H1 (cell line): Measurements from ENCODE around the gene NR3C2. TPM values are rescaled to one million over a fixed set of nuclear protein-coding genes. Genes with fewer than 3 reads are reported as not detected.

Source experiments
- CTCF ChIA-PET: fragments of 300-600 bp; sonication (Branson Sonifier 250); formaldehyde crosslinking; loops from one replicate; lab custom pipeline; 2021; ENCODE audit not compliant: partially characterized antibody; lab: Charles Lee
- POLR2A ChIA-PET: fragments of 300-600 bp; sonication (Branson Sonifier 250); formaldehyde crosslinking; loops from one replicate; lab custom pipeline; 2021; ENCODE audit warnings: inconsistent platforms; ENCODE audit not compliant: partially characterized antibody; lab: Charles Lee
- DNase-seq, 2 experiments: peaks; one replicate each; pipeline versions ENCODE4 v3.0.0 to v3.0.0-alpha.2; 2010 to 2022; ENCODE audit warnings: low spot score in 2 of 2, low read depth in 1 of 2, mixed read lengths in 1 of 2
- FAIRE-seq: peaks from 2 replicates; lab custom pipeline; 2011; peaks lifted over from hg19 to GRCh38; lab: Jason Lieb, UNC
- H2AFZ ChIP-seq: 2 replicates; pipeline ENCODE4 v1.8.1; 2012; ENCODE audit warnings: low read length, inconsistent platforms
- H2AK5ac ChIP-seq: 2 replicates; pipeline ENCODE4 v1.6.1; 2013; ENCODE audit warnings: low read depth, low read length
- H2BK120ac ChIP-seq: replicated peaks from 2 replicates; pipeline ENCODE3; 2013; ENCODE audit warnings: low read depth, low read length, inconsistent platforms
- H2BK12ac ChIP-seq: 2 replicates; pipeline ENCODE4 v1.6.1; 2013; ENCODE audit warnings: low read depth, low read length
- H2BK15ac ChIP-seq: 2 replicates; pipeline ENCODE4 v1.6.1; 2013; ENCODE audit warnings: low read length
- H2BK20ac ChIP-seq: 2 replicates; pipeline ENCODE4 v1.6.1; 2013; ENCODE audit warnings: low read length
- H2BK5ac ChIP-seq: 2 replicates; pipeline ENCODE4 v1.6.1; 2013; ENCODE audit warnings: low read depth, low read length
- H3K14ac ChIP-seq: 2 replicates; pipeline ENCODE4 v1.6.1; 2013; ENCODE audit warnings: inconsistent platforms; ENCODE audit not compliant: insufficient read length
- H3K18ac ChIP-seq: 2 replicates; pipeline ENCODE4 v1.6.1; 2013; ENCODE audit warnings: low read length; ENCODE audit errors: extremely low read depth
- H3K23ac ChIP-seq: 2 replicates; pipeline ENCODE4 v1.6.1; 2013; ENCODE audit warnings: inconsistent platforms; ENCODE audit not compliant: insufficient read length
- H3K23me2 ChIP-seq: 2 replicates; pipeline ENCODE4 v1.6.1; 2013; ENCODE audit warnings: low read depth, low read length
- H3K27ac ChIP-seq: 2 replicates; pipeline ENCODE4 v1.6.1; 2011; ENCODE audit warnings: low read depth, low read length, inconsistent platforms
- H3K27me3 ChIP-seq, 4 experiments: replicated peaks in 1 of 4; 1 replicate in 1 of 4; 2 replicates in 3 of 4; pipeline versions ENCODE4 v1.6.1 to v1.8.1; 2011 to 2013; ENCODE audit warnings: low read length in 3 of 4, mild to moderate bottlenecking in 3 of 4, inconsistent platforms in 2 of 4, mixed read lengths in 2 of 4, moderate library complexity in 1 of 4; ENCODE audit not compliant: control insufficient read depth in 3 of 4, insufficient read depth in 3 of 4; ENCODE audit errors: extremely low read depth in 1 of 4
- H3K36me3 ChIP-seq, 4 experiments: 2 replicates each; pipeline versions ENCODE4 v1.6.1 to v1.8.1; 2011 to 2013; ENCODE audit warnings: mild to moderate bottlenecking in 4 of 4, low read length in 3 of 4, moderate library complexity in 2 of 4, control low read depth in 1 of 4, inconsistent platforms in 1 of 4; ENCODE audit not compliant: insufficient read depth in 4 of 4, control insufficient read depth in 2 of 4
- H3K4ac ChIP-seq: replicated peaks from 2 replicates; pipeline ENCODE3; 2013; ENCODE audit warnings: low read length, low read depth, mixed read lengths, inconsistent platforms; ENCODE audit not compliant: insufficient read length
- H3K4me1 ChIP-seq, 4 experiments: replicated peaks in 1 of 4; 1 replicate in 1 of 4; 2 replicates in 3 of 4; pipeline versions ENCODE4 v1.6.1 to v1.8.1; 2011 to 2013; ENCODE audit warnings: low read length in 3 of 4, inconsistent platforms in 2 of 4, mixed read lengths in 1 of 4; ENCODE audit not compliant: insufficient read depth in 4 of 4, control insufficient read depth in 3 of 4
- H3K4me2 ChIP-seq, 2 experiments: 2 replicates each; pipeline versions ENCODE4 v1.6.1 to v1.8.1; 2011 to 2013; ENCODE audit warnings: low read depth in 2 of 2, low read length in 2 of 2, control low read depth in 1 of 2, inconsistent platforms in 1 of 2, mild to moderate bottlenecking in 1 of 2; ENCODE audit not compliant: insufficient read depth in 1 of 2
- H3K4me3 ChIP-seq, 4 experiments: fragments of 200-600, 300-600 bp in 1 of 4; sonication (generic), shearing (Covaris generic), sonication (Bioruptor Twin) in 1 of 4; 2 replicates each; pipeline versions ENCODE4 v1.5.1 to v1.8.1; 2011 to 2016; ENCODE audit warnings: low read length in 4 of 4, low read depth in 3 of 4, control low read depth in 2 of 4, inconsistent platforms in 2 of 4, mild to moderate bottlenecking in 2 of 4, mixed read lengths in 1 of 4, moderate library complexity in 1 of 4; ENCODE audit not compliant: insufficient read depth in 2 of 4; ENCODE audit errors: extremely low read depth in 1 of 4
- H3K56ac ChIP-seq: replicated peaks from 2 replicates; pipeline ENCODE3; 2013; ENCODE audit warnings: low read depth, mild to moderate bottlenecking, mixed read lengths, low read length, inconsistent platforms; ENCODE audit not compliant: insufficient read length
- H3K79me1 ChIP-seq: 2 replicates; pipeline ENCODE4 v1.6.1; 2013; ENCODE audit warnings: low read depth, low read length, control low read depth
- H3K79me2 ChIP-seq, 2 experiments: 2 replicates each; pipeline versions ENCODE4 v1.6.1 to v1.8.1; 2012 to 2013; ENCODE audit warnings: low read length in 2 of 2, mild to moderate bottlenecking in 2 of 2, inconsistent platforms in 1 of 2; ENCODE audit not compliant: insufficient read depth in 2 of 2, control insufficient read depth in 1 of 2
- H3K9ac ChIP-seq, 4 experiments: replicated peaks in 1 of 4; 1 replicate in 1 of 4; 2 replicates in 3 of 4; pipeline versions ENCODE4 v1.6.1 to v1.8.1; 2011 to 2013; ENCODE audit warnings: low read depth in 3 of 4, low read length in 3 of 4, control low read depth in 2 of 4, mild to moderate bottlenecking in 2 of 4, moderate library complexity in 2 of 4, inconsistent platforms in 1 of 4; ENCODE audit errors: extremely low read depth in 1 of 4
- H3K9me3 ChIP-seq, 2 experiments: 2 replicates each; pipeline versions ENCODE4 v1.6.1 to v1.8.1; 2012 to 2013; ENCODE audit warnings: mild to moderate bottlenecking in 2 of 2, moderate library complexity in 2 of 2, control low read depth in 1 of 2, inconsistent platforms in 1 of 2, low read depth in 1 of 2, low read length in 1 of 2, mixed read lengths in 1 of 2; ENCODE audit not compliant: insufficient read depth in 2 of 2
- H4K20me1 ChIP-seq, 2 experiments: replicated peaks in 1 of 2; 2 replicates each; pipeline versions ENCODE3 to v1.8.1; 2011 to 2013; ENCODE audit warnings: inconsistent platforms in 2 of 2, low read length in 2 of 2, mild to moderate bottlenecking in 1 of 2; ENCODE audit not compliant: insufficient read depth in 2 of 2, control insufficient read depth in 1 of 2
- H4K5ac ChIP-seq: 2 replicates; pipeline ENCODE4 v1.6.1; 2013; ENCODE audit warnings: low read length, low read depth, mixed read lengths, inconsistent platforms; ENCODE audit not compliant: insufficient read length
- H4K8ac ChIP-seq: 2 replicates; pipeline ENCODE4 v1.8.0; 2013; ENCODE audit warnings: mild to moderate bottlenecking, moderate library complexity, low read length, inconsistent platforms; ENCODE audit not compliant: insufficient read depth; ENCODE audit errors: extremely low read depth
- H4K91ac ChIP-seq: replicated peaks from 2 replicates; pipeline ENCODE3; 2013; ENCODE audit warnings: low read length, mixed read lengths, inconsistent platforms; ENCODE audit not compliant: insufficient read length
- BCL11A ChIP-seq, 2 experiments: IDR thresholded peaks; one replicate each; pipeline ENCODE4 v1.6.1; 2011; ENCODE audit warnings: low read depth in 2 of 2, low read length in 2 of 2, mild to moderate bottlenecking in 2 of 2
- CHD2 ChIP-seq: IDR thresholded peaks from 2 replicates; pipeline ENCODE4 v1.6.1; 2012; ENCODE audit warnings: low read length, improper control_type of control experiment
- HDAC6 ChIP-seq: IDR thresholded peaks from one replicate; pipeline ENCODE4 v1.7.1; 2012; ENCODE audit warnings: low read depth, mild to moderate bottlenecking, inconsistent platforms, low read length, moderate library complexity
- WGBS, 2 experiments: shearing (Covaris generic) in 1 of 2; methylation state at CpG; one replicate each; pipeline versions ENCODE4 v1.1.6 to v1.1.7; 2013 to 2015; ENCODE audit warnings: low lambda C conversion rate in 2 of 2, mixed read lengths in 2 of 2, inconsistent platforms in 1 of 2, low coverage in 1 of 2, missing lambda C conversion rate in 1 of 2; ENCODE audit not compliant: insufficient replicate concordance in 2 of 2, insufficient coverage in 1 of 2, insufficient read length in 1 of 2; ENCODE audit errors: extremely low coverage in 1 of 2, missing lambda C conversion rate in 1 of 2; 5-methylcytosine and 5-hydroxymethylcytosine counted together
- polyA plus RNA-seq, 7 experiments: library from polyadenylated mRNA; depleted of rRNA in 3 of 7; stranded (reverse) in 5 of 7; unstranded in 2 of 7; fragments of >200 nt in 5 of 7; fragments of 200-250 nt in 2 of 7; gene quantifications; 1 replicate in 5 of 7; 2 replicates in 1 of 7; 4 replicates in 1 of 7; pipeline versions ENCODE4 v1.2.1 to v1.2.3, GENCODE V29; 2011 to 2013; ENCODE audit warnings: missing spikeins in 2 of 7, mixed read lengths in 2 of 7
- total RNA-seq: library from RNA; stranded (reverse); fragmentation: NEBNext Ultra II Directional; extraction: Animal tissue kit (Norgen Biotek cat#: 25700); gene quantifications from 2 replicates; pipeline ENCODE4 v1.2.1, GENCODE V29; 2021
- TF ChIP-seq, protein P1 (sequence below): IDR thresholded peaks from 2 replicates; pipeline ENCODE4 v1.6.1; 2011; ENCODE audit warnings: low read depth, mild to moderate bottlenecking, low read length; ENCODE audit not compliant: insufficient read depth

Gene NR3C2
- total and polyA plus RNA-seq, 2 of the 8 experiments (the other 6 are each of a cell fraction or from before 2014, with no cell fraction given), result 0.80 to 3.9 TPM

DNA sequence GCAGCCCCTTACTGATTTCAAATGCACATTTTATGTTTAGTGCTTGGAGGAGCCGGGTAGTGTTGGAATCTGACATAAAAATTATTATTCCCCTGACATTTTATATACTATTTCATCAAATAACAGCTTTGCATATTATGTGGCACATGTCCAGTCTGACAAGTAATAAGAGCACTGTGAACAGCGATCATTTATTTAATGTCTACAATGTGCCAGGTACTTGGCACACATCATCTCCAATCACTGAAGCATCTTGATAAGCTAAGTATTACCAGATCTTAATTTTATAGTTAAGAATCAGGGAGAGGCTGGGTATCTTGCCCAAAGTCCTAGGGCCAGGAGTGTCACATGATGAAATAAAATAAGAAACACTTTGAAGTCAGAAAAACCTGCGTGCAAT, 197.2 kb downstream of the NR3C2 start:
- Histone ChIP-seq H3K23ac (no peak overlapping the region), H4K8ac (no peak overlapping the region), H3K56ac (no peak overlapping the region), H2AK5ac (no peak overlapping the region), H3K9me3 (no peaks in the 10 kb centered on the region), H2BK12ac (no peak overlapping the region), H3K79me1 (no peaks in the 10 kb centered on the region), H2BK5ac (no peak overlapping the region), H3K27ac (no peak overlapping the region), H3K9ac (no peak overlapping the region), H4K20me1 (no peaks in the 10 kb centered on the region), H2BK20ac (no peak overlapping the region), H2BK120ac (no peak overlapping the region), H3K4me1 (no peaks in the 10 kb centered on the region), H3K23me2 (no peaks in the 10 kb centered on the region), H3K4ac (no peak overlapping the region), H3K4me3 (no peak overlapping the region), H2AFZ (no peak overlapping the region), H4K91ac (no peak overlapping the region), H2BK15ac (no peak overlapping the region), H3K36me3 (no peaks in the 10 kb centered on the region), H4K5ac (no peak overlapping the region), H3K79me2 (no peaks in the 10 kb centered on the region), H3K27me3 (no peaks in the 10 kb centered on the region), H3K4me2 (no peak overlapping the region), H3K18ac (no peak overlapping the region), H3K14ac (no peak overlapping the region)
- TF ChIP-seq BCL11A (IDR thresholded peaks at IDR 0.05; ENCODE audit: low read depth in 2 of 2, low read length in 2 of 2), result no peak
- no peak for TF ChIP-seq CHD2
- no peak for TF ChIP-seq HDAC6
- TF ChIP-seq, protein P1, sequence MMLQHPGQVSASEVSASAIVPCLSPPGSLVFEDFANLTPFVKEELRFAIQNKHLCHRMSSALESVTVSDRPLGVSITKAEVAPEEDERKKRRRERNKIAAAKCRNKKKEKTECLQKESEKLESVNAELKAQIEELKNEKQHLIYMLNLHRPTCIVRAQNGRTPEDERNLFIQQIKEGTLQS, result no peak
- POLR2A ChIA-PET, result interaction anchor here (0.7 kb wide), 1 partner anchor 20 kb away, joined by 3 read pairs; no protein-coding TSS in a partner anchor
- no peak for DNase-seq
- CTCF ChIA-PET, result interaction anchor here (0.8 to 2.1 kb wide), 3 partner anchors 9 to 246 kb away, joined by 3 to 5 read pairs (median 3); no protein-coding TSS in a partner anchor
- FAIRE-seq, result no peak
- 91% methylated on average over 3 of the region's 3 CpGs; no CpG with 5 or more reads in 1 of the 2 experiments for WGBS, 2 experiments
